HuH-7.5 (cell line): ENCODE measurements around the gene TENM4.

Source experiments
- DNase-seq: peaks from one replicate; pipeline ENCODE4 v3.0.0; 2011; ENCODE audit warnings: low spot score

The TENM4 gene

GRCh38 chr11:78932757-78933156, 508.1 kb downstream of the TENM4 start:
- DNase-seq = no peak

DNA sequence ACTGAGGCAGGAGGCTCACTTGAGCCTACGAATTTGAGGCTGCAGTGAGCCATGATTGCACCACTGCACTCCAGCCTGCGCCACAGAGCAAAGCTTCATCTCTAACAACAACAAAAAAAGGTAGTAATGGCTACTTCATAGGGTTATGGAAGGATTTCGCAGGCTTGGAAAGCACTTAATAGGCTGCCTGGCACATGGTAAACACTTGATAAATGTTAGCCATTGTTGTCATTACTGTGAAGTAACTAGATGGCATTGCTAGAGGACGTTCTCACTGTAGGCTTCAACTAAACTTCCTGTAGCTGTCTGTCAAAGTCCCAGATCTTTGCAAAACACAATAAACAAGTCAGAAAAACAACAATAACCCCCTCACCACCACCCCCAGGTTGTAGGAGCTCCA, 508.9 kb downstream of the TENM4 start:
- DNase-seq = no peak

- no peak for DNase-seq
These were observed 509.9 kb downstream of the TENM4 start for GRCh38 chr11:78930810-78931523.

GRCh38 chr11:78929906-78930220, 511.0 kb downstream of the TENM4 start:
- DNase-seq = no peak

- no peak for DNase-seq
These were observed 511.5 kb downstream of the TENM4 start for GRCh38 chr11:78929207-78929905.

DNA sequence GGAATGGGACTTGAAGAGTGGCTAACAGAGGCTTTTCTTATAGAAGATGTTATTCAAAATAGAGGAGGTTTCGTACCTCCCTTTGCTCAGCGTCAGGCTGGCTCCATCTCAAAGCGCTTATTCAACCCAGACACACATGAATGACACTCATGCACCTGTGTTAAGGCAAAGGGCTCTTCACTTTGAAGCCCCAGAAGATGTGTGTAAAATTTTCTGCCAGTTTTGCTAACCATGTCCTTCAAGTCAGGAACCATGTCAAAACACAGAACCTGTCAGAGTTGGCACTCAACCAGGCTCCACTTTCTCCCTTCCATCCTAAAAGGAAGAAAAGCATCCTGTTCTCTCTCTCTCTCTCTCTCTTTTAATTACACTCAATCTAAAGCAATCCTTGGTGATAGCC, 513.3 kb downstream of the TENM4 start:
- DNase-seq = no peak

- DNase-seq = no peak
These were observed 514.0 kb downstream of the TENM4 start for GRCh38 chr11:78926633-78927338.

DNA sequence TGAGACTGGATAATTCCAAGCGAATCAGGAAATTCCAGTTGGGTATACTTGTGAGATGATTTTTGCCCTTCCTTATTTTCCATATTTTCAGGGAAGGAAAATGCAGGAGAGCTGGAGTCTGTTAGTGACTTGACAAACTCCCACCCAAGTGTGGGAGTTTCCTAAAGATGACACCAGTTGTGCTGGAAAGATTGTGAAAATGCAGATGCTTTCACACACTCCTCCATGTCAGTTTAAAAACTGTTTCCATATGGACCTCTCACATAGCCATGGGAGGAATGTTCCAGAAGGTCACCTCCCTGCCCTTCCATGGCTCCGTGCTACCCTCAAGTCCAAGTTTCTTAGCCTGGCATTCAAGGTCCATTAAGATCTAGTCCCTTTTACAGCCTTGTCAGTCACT, 515.4 kb downstream of the TENM4 start:
- no peak for DNase-seq

DNA sequence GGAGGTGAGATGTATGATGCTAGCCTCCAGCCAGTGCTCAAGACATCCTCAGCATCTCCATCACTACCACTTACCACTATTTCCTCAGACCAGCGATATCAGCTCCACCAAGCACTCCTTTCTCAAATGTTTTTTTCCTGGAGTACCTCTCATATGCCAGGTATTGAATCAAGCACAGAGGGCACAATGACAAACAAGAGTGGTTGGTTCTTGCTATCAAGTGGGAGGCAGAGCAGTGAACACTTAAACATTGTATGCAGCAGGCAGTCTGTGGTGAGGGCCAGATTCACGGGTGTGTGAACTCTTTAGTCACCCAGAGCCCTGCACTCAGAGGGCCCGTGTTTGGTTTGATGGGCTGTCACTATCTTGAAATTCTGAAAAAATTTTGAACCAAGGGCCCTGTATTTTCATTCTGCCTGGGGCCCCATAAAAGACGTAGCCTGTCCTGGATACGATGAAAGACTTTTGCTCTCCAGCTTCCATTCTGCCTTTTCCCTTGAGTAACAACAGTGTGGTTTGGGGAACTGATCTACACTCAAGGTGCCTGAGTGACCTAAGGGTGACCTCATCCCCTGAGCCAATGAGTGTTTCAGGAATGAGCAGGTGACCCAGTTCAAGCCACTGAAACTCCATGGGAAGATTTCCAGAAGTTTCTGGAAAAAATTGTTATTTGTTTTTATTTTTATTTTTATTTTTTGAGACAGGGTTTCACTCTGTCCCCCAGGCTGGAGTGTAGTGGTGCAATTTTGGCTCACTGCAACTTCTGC, 517.8 kb downstream of the TENM4 start:
- no peak for DNase-seq

- no peak for DNase-seq
These were observed 519.3 kb downstream of the TENM4 start for GRCh38 chr11:78921509-78921908.

DNA sequence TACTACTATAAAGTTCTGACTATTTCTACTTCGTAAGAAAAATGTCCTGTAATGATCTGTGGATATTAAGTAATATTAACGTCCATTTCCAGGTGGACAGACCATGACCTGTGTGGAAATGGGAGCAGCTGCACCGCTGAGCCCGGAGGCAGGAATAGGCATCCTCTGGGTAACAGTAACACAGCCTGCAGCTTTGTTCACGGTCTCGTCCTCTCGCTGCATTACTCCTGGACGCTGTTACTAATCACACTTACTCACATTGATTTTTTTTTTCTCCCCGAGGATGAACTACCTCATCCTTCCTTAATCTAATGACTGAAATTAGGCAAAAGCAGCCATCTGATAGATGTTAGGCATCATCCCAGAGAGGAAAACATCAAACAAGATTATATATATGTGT, 520.5 kb downstream of the TENM4 start:
- no peak for DNase-seq

DNA sequence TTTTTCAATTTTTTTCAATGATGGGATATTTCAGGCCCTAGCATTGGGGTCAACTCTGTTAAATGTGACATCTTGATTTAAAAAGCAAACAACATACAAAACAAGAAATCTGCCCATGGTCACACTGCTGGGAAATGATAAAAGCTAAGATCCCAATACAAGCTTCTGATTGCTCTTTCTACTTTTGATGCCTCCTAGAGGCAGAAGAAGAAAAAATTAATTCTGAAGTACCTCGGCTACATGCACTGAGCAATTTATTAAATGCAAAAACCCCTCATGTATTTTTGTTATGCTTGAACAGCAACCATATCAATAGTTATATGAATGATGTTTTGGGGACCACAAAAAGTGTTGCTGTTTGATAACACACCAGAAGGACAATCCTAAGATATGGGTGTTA, 524.1 kb downstream of the TENM4 start:
- DNase-seq = no peak

- DNase-seq = no peak
These were observed 526.3 kb downstream of the TENM4 start for GRCh38 chr11:78914503-78914902.

- no peak for DNase-seq
These were observed 528.1 kb downstream of the TENM4 start for GRCh38 chr11:78912778-78913177.

- no peak for DNase-seq
These were observed 530.5 kb downstream of the TENM4 start for GRCh38 chr11:78910322-78910721.

DNA sequence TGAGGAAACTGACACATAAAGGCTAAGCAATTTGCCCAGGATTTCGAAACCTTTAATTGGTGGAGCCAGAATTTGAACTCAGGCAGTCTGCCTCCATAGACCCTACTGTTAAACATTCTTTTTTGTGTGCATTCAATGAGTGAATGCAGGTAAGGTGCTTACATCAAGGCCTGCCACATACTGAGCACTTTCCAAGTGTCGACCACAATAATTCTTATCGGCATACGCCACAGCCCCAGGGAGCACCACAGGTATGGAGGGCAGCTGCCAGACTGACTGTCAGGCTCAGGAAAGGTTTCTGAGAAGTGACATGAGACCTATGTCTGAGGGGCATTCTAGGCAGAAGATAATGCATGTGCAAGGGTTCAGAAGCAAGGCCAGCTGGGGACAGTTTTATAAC, 531.4 kb downstream of the TENM4 start:
- no peak for DNase-seq

GRCh38 chr11:78907636-78908035, 533.2 kb downstream of the TENM4 start:
- no peak for DNase-seq

GRCh38 chr11:78906566-78906965, 534.3 kb downstream of the TENM4 start:
- no peak for DNase-seq

GRCh38 chr11:78905756-78906155, 535.1 kb downstream of the TENM4 start:
- DNase-seq = no peak

DNA sequence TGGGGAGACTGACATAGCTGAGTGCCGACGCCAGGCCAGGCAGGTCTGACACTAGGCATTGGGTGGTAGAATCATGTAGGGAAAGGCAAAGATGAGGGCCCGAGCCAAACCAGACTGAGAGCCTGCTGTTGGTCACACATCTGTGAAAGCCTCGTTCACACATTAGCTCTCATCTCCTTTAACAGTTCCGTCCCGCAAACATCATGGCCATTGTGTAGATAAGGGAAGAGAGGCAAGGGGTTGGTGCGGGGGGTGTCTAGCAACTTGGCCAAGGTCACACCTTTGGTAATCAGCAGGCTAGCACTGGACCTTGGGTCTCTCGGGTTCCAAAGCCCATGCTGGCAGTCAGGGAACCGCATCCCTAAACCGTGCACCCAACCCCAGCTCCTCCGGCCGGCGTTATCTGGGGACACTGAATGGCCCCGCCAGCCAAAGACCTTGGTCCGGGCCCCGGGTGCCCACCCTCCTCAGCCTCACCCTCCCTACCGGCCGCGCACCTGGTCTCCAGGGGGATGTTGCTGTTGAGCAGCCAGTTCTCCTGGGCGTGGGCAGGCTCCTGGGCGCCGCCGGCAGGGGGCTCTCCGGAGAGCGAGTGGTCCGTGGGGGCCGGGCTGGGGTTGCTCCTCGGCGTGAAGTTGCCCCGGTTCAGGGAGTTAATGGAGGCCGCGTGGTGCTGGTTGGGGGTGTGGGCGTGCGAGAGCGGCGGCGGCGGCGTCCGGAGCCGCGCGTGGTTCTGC, 537.9 kb downstream of the TENM4 start:
- no peak for DNase-seq

GRCh38 chr11:78901831-78902230, 539.0 kb downstream of the TENM4 start:
- DNase-seq = no peak

- DNase-seq = no peak
These were observed 542.5 kb downstream of the TENM4 start for GRCh38 chr11:78898266-78898775.
